CD14-positive monocyte (primary cell): Measurements from ENCODE around the gene CMSS1. TPM values are rescaled to one million over a fixed set of nuclear protein-coding genes. Genes with fewer than 3 reads are reported as not detected.

Experiments used
- DNase-seq, 3 donors: peaks; one replicate each; pipeline ENCODE4 v3.0.0-alpha.2; 2011 to 2022
- H2AFZ ChIP-seq: 2 replicates; pipeline ENCODE4 v1.6.0; 2012; ENCODE audit warnings: mild to moderate bottlenecking, low read depth, low read length, inconsistent platforms; ENCODE audit not compliant: insufficient read depth, poor library complexity, severe bottlenecking
- H3K27ac ChIP-seq, 2 donors: 1 replicate in 1 of 2; 2 replicates in 1 of 2; pipeline ENCODE4 v1.5.1; 2012 to 2013; ENCODE audit warnings: low read length in 2 of 2, control low read depth in 1 of 2, inconsistent platforms in 1 of 2, low read depth in 1 of 2, mild to moderate bottlenecking in 1 of 2
- H3K27me3 ChIP-seq, 2 donors: one replicate each; pipeline versions ENCODE4 v1.6.0 to v1.6.1; 2011 to 2013; ENCODE audit warnings: low read length in 2 of 2; ENCODE audit not compliant: control insufficient read depth in 2 of 2, insufficient read depth in 2 of 2
- H3K36me3 ChIP-seq, 2 donors: replicated peaks in 1 of 2; 1 replicate in 1 of 2; 2 replicates in 1 of 2; pipeline versions ENCODE4 v1.5.1 to v1.6.1; 2012 to 2013; ENCODE audit warnings: low read length in 2 of 2, control low read depth in 1 of 2, inconsistent platforms in 1 of 2, mild to moderate bottlenecking in 1 of 2; ENCODE audit not compliant: insufficient read depth in 2 of 2, control insufficient read depth in 1 of 2
- H3K4me1 ChIP-seq, 2 donors: 1 replicate in 1 of 2; 2 replicates in 1 of 2; pipeline versions ENCODE4 v1.5.1 to v1.6.1; 2012 to 2013; ENCODE audit warnings: low read length in 2 of 2, control low read depth in 1 of 2, inconsistent platforms in 1 of 2, mild to moderate bottlenecking in 1 of 2, moderate library complexity in 1 of 2; ENCODE audit not compliant: insufficient read depth in 2 of 2, control insufficient read depth in 1 of 2
- H3K4me2 ChIP-seq: replicated peaks from 2 replicates; pipeline ENCODE3; 2012; ENCODE audit warnings: low read length, moderate library complexity, mild to moderate bottlenecking; ENCODE audit not compliant: poor library complexity, severe bottlenecking; ENCODE audit errors: extremely low read depth
- H3K4me3 ChIP-seq, 3 experiments: fragments of 200-600 bp in 1 of 3; sonication (generic) in 1 of 3; replicated peaks in 1 of 3; 1 replicate in 2 of 3; 2 replicates in 1 of 3; pipeline ENCODE4 v1.5.1; 2011 to 2013; ENCODE audit warnings: low read length in 3 of 3, mild to moderate bottlenecking in 3 of 3, control low read depth in 2 of 3, low read depth in 2 of 3, inconsistent platforms in 1 of 3, moderate library complexity in 1 of 3
- H3K79me2 ChIP-seq: 2 replicates; pipeline ENCODE4 v1.6.0; 2012; ENCODE audit warnings: mild to moderate bottlenecking, control low read depth, inconsistent platforms, low read length, moderate library complexity; ENCODE audit not compliant: insufficient read depth
- H3K9ac ChIP-seq: 2 replicates; pipeline ENCODE4 v1.6.0; 2017; ENCODE audit warnings: low read length, mild to moderate bottlenecking; ENCODE audit not compliant: insufficient read depth, poor library complexity, severe bottlenecking
- H3K9me3 ChIP-seq, 2 donors: replicated peaks in 1 of 2; 1 replicate in 1 of 2; 2 replicates in 1 of 2; pipeline versions ENCODE4 v1.5.1 to v1.6.1; 2012 to 2013; ENCODE audit warnings: low read length in 2 of 2, control low read depth in 1 of 2; ENCODE audit not compliant: control insufficient read depth in 1 of 2, insufficient read depth in 1 of 2
- H4K20me1 ChIP-seq: 2 replicates; pipeline ENCODE4 v1.6.0; 2012; ENCODE audit warnings: mild to moderate bottlenecking, low read length, control low read depth, moderate library complexity; ENCODE audit not compliant: insufficient read depth
- H3K27ac Mint-ChIP-seq, 7 donors: one replicate each; pipeline ENCODE4 v1.8.0; 2020; ENCODE audit warnings: mild to moderate bottlenecking in 7 of 7, mixed read lengths in 7 of 7, moderate library complexity in 6 of 7, inconsistent platforms in 2 of 7
- H3K27me3 Mint-ChIP-seq, 3 donors: one replicate each; pipeline ENCODE4 v1.8.0; 2021 to 2022; ENCODE audit warnings: low read depth in 3 of 3, mild to moderate bottlenecking in 3 of 3, mixed read lengths in 3 of 3, moderate library complexity in 3 of 3, inconsistent platforms in 1 of 3
- H3K36me3 Mint-ChIP-seq, 2 donors: one replicate each; pipeline ENCODE4 v1.8.0; 2020; ENCODE audit warnings: mixed read lengths in 2 of 2, inconsistent platforms in 1 of 2, mild to moderate bottlenecking in 1 of 2
- H3K4me1 Mint-ChIP-seq: one replicate; pipeline ENCODE4 v1.8.0; 2020; ENCODE audit warnings: mild to moderate bottlenecking, mixed read lengths
- H3K4me3 Mint-ChIP-seq, 2 donors: one replicate each; pipeline ENCODE4 v1.8.0; 2020; ENCODE audit warnings: mild to moderate bottlenecking in 2 of 2, mixed read lengths in 2 of 2, moderate library complexity in 1 of 2
- H3K9me3 Mint-ChIP-seq, 7 donors: one replicate each; pipeline ENCODE4 v1.8.0; 2020 to 2022; ENCODE audit warnings: mixed read lengths in 7 of 7, mild to moderate bottlenecking in 6 of 7, moderate library complexity in 6 of 7, inconsistent platforms in 2 of 7
- CTCF ChIP-seq: fragments of 200-600 bp; IDR thresholded peaks from one replicate; pipeline ENCODE4 v1.8.0; 2022; ENCODE audit warnings: antibody characterized with exemption, mild to moderate bottlenecking
- WGBS: methylation state at CpG from one replicate; pipeline ENCODE4 v1.1.5; 2013; ENCODE audit warnings: missing lambda C conversion rate; ENCODE audit not compliant: insufficient coverage; 5-methylcytosine and 5-hydroxymethylcytosine counted together
- intact Hi-C, 2 donors: fragments of 100-400 bp; cut with micrococcal nuclease; formaldehyde crosslinking; loops; one replicate each; pipeline versions ENCODE4 v1.15.0 to v1.15.1; 2023
- polyA plus RNA-seq, 3 donors: library from polyadenylated mRNA; depleted of rRNA in 1 of 3; unstranded in 2 of 3; stranded (reverse) in 1 of 3; fragments of 300-500 nt in 2 of 3; fragments of >200 nt in 1 of 3; fragmentation: Illumina TruSeq in 2 of 3; gene quantifications; 1 replicate in 2 of 3; 2 replicates in 1 of 3; pipeline ENCODE4 v1.2.3, GENCODE V29; 2012 to 2021

CMSS1 gene
- polyA plus RNA-seq, 3 donors, result 1.1 to 3.6 (median 2.2) TPM

GRCh38 chr3:99984139-99984538 lies 166.5 kb downstream of the CMSS1 start:
- Histone ChIP-seq H3K27ac (no peak overlapping the region), H3K36me3 (no peaks in the 10 kb centered on the region), H2AFZ (no peak overlapping the region), H3K27me3 (no peaks in the 10 kb centered on the region), H3K4me2 (no peak overlapping the region), H3K9ac (no peak overlapping the region), H3K9me3 (no peaks in the 10 kb centered on the region), H3K4me3 (no peak overlapping the region), H3K79me2 (no peaks in the 10 kb centered on the region), H3K4me1 (no peaks in the 10 kb centered on the region), H4K20me1 (no peaks in the 10 kb centered on the region)
- Mint-ChIP-seq H3K4me1 (peaks cover 1% of the 10 kb centered on the region), H3K4me3 (no peak overlapping the region), H3K27me3 (no peaks in the 10 kb centered on the region), H3K27ac (no peak overlapping the region), H3K36me3 (no peaks in the 10 kb centered on the region), H3K9me3 (peaks cover 0 to 2% (median 0%) of the 10 kb centered on the region in 7 donors)
- DNase-seq, result no peak
- no peak for TF ChIP-seq CTCF
- intact Hi-C loops, result no loop called here

- Mint-ChIP-seq H3K4me3 (no peak overlapping the region), H3K9me3 (peaks cover 0 to 2% (median 0%) of the 10 kb centered on the region in 7 donors), H3K36me3 (no peaks in the 10 kb centered on the region), H3K4me1 (peaks cover 2% of the 10 kb centered on the region), H3K27ac (no peak overlapping the region), H3K27me3 (no peaks in the 10 kb centered on the region)
- no peak for DNase-seq
- Histone ChIP-seq H3K4me1 (no peaks in the 10 kb centered on the region), H3K4me2 (no peak overlapping the region), H3K36me3 (no peaks in the 10 kb centered on the region), H4K20me1 (no peaks in the 10 kb centered on the region), H3K9me3 (no peaks in the 10 kb centered on the region), H3K27me3 (no peaks in the 10 kb centered on the region), H2AFZ (no peak overlapping the region), H3K27ac (no peak overlapping the region), H3K79me2 (no peaks in the 10 kb centered on the region), H3K9ac (no peak overlapping the region), H3K4me3 (no peak overlapping the region)
- no peak for TF ChIP-seq CTCF
- WGBS, result no CpG with 5 or more reads among the region's 2 CpGs
- intact Hi-C loops, result no loop called here
Measured at GRCh38 chr3:99984668-99985067, 167.0 kb downstream of the CMSS1 start.
